Osteocyte (in vitro differentiated cells): ENCODE measurements around the gene TOM1. TPM values are rescaled to one million over a fixed set of nuclear protein-coding genes. Genes with fewer than 3 reads are reported as not detected.

Source experiments
- DNase-seq: peaks from one replicate; pipeline ENCODE4 v3.0.0; 2021; ENCODE audit warnings: mixed read lengths; ENCODE audit not compliant: unreplicated experiment; ENCODE audit errors: extremely low spot score
- H3K27ac Mint-ChIP-seq: one replicate; pipeline ENCODE4 v1.8.0; 2021; ENCODE audit warnings: mild to moderate bottlenecking, mixed read lengths; ENCODE audit not compliant: unreplicated experiment
- H3K27me3 Mint-ChIP-seq: one replicate; pipeline ENCODE4 v1.8.0; 2021; ENCODE audit warnings: mixed read lengths; ENCODE audit not compliant: unreplicated experiment
- H3K36me3 Mint-ChIP-seq: one replicate; pipeline ENCODE4 v1.8.0; 2021; ENCODE audit warnings: mixed read lengths; ENCODE audit not compliant: unreplicated experiment
- H3K4me1 Mint-ChIP-seq: one replicate; pipeline ENCODE4 v1.8.0; 2021; ENCODE audit warnings: mixed read lengths; ENCODE audit not compliant: unreplicated experiment
- H3K4me3 Mint-ChIP-seq: one replicate; pipeline ENCODE4 v1.8.0; 2021; ENCODE audit warnings: mild to moderate bottlenecking, moderate library complexity, mixed read lengths; ENCODE audit not compliant: unreplicated experiment
- H3K9me3 Mint-ChIP-seq: one replicate; pipeline ENCODE4 v1.8.0; 2021; ENCODE audit warnings: mixed read lengths; ENCODE audit not compliant: unreplicated experiment
- CTCF ChIP-seq: fragments of 200-600 bp; sonication (generic); IDR thresholded peaks from 2 replicates; pipeline ENCODE4 v1.5.0; 2021; ENCODE audit warnings: antibody characterized with exemption, mild to moderate bottlenecking, moderate library complexity
- total RNA-seq: library from RNA; stranded (reverse); gene quantifications from 2 replicates; pipeline ENCODE4 v1.2.1, GENCODE V29; 2021

TOM1 gene
- total RNA-seq, 1 donor from 2014 or later = 55.5 TPM

GRCh38 chr22:35319244-35319985 is 19.7 kb downstream of the TOM1 start:
- peaks cover 40% of the 10 kb centered on the region for H3K36me3 Mint-ChIP-seq
- H3K27ac Mint-ChIP-seq = no peak overlapping the region
- no peaks in the 10 kb centered on the region for H3K27me3 Mint-ChIP-seq
- no peak for DNase-seq
- peaks cover 4% of the 10 kb centered on the region for H3K4me1 Mint-ChIP-seq
- H3K4me3 Mint-ChIP-seq = no peak overlapping the region
- no peak for TF ChIP-seq CTCF
- no peaks in the 10 kb centered on the region for H3K9me3 Mint-ChIP-seq

GRCh38 chr22:35322126-35322525 is 22.4 kb downstream of the TOM1 start:
- DNase-seq = no peak
- no peak overlapping the region for H3K4me3 Mint-ChIP-seq
- H3K36me3 Mint-ChIP-seq = peaks cover 56% of the 10 kb centered on the region
- H3K9me3 Mint-ChIP-seq = no peaks in the 10 kb centered on the region
- H3K27me3 Mint-ChIP-seq = no peaks in the 10 kb centered on the region
- no peak for TF ChIP-seq CTCF
- no peaks in the 10 kb centered on the region for H3K4me1 Mint-ChIP-seq
- no peak overlapping the region for H3K27ac Mint-ChIP-seq

GRCh38 chr22:35322893-35323292 is 23.2 kb downstream of the TOM1 start:
- TF ChIP-seq CTCF = no peak
- Mint-ChIP-seq H3K4me3 (no peak overlapping the region), H3K27ac (no peak overlapping the region), H3K27me3 (no peaks in the 10 kb centered on the region), H3K4me1 (no peaks in the 10 kb centered on the region), H3K36me3 (peaks cover 56% of the 10 kb centered on the region), H3K9me3 (no peaks in the 10 kb centered on the region)
- no peak for DNase-seq

- Mint-ChIP-seq H3K36me3 (peaks cover 53% of the 10 kb centered on the region), H3K9me3 (no peaks in the 10 kb centered on the region), H3K27ac (no peak overlapping the region), H3K4me3 (no peak overlapping the region), H3K4me1 (no peaks in the 10 kb centered on the region), H3K27me3 (no peaks in the 10 kb centered on the region)
- no peak for TF ChIP-seq CTCF
- DNase-seq = no peak
Measured at GRCh38 chr22:35323305-35323704, 23.6 kb downstream of the TOM1 start.

GRCh38 chr22:35324067-35324466 is 24.4 kb downstream of the TOM1 start:
- Mint-ChIP-seq H3K27me3 (no peaks in the 10 kb centered on the region), H3K9me3 (no peaks in the 10 kb centered on the region), H3K36me3 (peaks cover 53% of the 10 kb centered on the region)

More at GRCh38 chr22:35324067-35324466, 24.4 kb downstream of the TOM1 start:
- no peaks in the 10 kb centered on the region for H3K4me1 Mint-ChIP-seq
- no peak for TF ChIP-seq CTCF
- H3K4me3 Mint-ChIP-seq = no peak overlapping the region
- no peak for DNase-seq
- no peak overlapping the region for H3K27ac Mint-ChIP-seq
